Right lobe of liver (tissue), 4 donors: ENCODE measurements around the gene CDCA7L.

ENCODE experiments used
- POLR2A ChIP-seq: fragments of 450-650 bp; IDR thresholded peaks from one replicate; pipeline ENCODE4 v1.6.1; 2017; ENCODE audit warnings: antibody characterized with exemption, mild to moderate bottlenecking
- TF ChIP-seq, protein P1 (sequence below), 4 donors: fragments of 200-600 bp in 3 of 4; fragments of 450-650 bp in 1 of 4; IDR thresholded peaks; one replicate each; pipeline versions ENCODE4 v1.5.1 to v1.8.0; 2016 to 2022; ENCODE audit warnings: antibody characterized with exemption in 4 of 4, mild to moderate bottlenecking in 2 of 4
- donor health status: DM: no; HTN: no; CAD: no.
- donor health status: DM: no; HTN: no; CAD: no.
- donor health status: DM: no; HTN: yes; CAD: no.

DNA sequence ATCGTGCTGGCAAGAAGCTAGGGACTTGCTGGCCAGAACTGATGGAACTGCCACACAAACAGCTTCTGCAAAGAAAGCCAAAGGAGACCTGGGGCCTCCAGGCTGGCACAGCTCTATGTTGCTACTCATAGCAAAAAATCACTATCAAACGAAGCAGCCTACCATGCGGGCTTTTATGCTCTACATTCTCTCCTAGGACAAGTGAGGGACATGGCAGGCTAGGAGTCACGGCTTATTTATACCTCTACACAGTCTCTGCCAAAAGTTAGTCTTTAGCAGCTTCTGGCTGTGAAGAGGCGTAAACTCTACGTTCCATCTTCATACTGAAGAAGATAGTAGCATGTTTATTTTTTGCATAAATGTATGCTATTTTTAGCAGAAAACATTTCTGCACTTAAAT is 35.4 kb downstream of the CDCA7L start:
- TF ChIP-seq, protein P1, sequence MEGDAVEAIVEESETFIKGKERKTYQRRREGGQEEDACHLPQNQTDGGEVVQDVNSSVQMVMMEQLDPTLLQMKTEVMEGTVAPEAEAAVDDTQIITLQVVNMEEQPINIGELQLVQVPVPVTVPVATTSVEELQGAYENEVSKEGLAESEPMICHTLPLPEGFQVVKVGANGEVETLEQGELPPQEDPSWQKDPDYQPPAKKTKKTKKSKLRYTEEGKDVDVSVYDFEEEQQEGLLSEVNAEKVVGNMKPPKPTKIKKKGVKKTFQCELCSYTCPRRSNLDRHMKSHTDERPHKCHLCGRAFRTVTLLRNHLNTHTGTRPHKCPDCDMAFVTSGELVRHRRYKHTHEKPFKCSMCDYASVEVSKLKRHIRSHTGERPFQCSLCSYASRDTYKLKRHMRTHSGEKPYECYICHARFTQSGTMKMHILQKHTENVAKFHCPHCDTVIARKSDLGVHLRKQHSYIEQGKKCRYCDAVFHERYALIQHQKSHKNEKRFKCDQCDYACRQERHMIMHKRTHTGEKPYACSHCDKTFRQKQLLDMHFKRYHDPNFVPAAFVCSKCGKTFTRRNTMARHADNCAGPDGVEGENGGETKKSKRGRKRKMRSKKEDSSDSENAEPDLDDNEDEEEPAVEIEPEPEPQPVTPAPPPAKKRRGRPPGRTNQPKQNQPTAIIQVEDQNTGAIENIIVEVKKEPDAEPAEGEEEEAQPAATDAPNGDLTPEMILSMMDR (IDR thresholded peaks at IDR 0.05), result no peak
- TF ChIP-seq POLR2A, result no peak
